Neural crest cell (in vitro differentiated cells): ENCODE data around the gene DCUN1D4. TPM values are rescaled to one million over a fixed set of nuclear protein-coding genes. Genes with fewer than 3 reads are reported as not detected.

Experiments used
- DNase-seq: peaks from one replicate; pipeline ENCODE4 v3.0.0; 2021; ENCODE audit warnings: low read depth, mixed read lengths, low spot score
- H3K27ac Mint-ChIP-seq: one replicate; pipeline ENCODE4 v1.8.0; 2021; ENCODE audit warnings: mild to moderate bottlenecking, mixed read lengths; ENCODE audit not compliant: unreplicated experiment
- H3K27me3 Mint-ChIP-seq: 2 replicates; pipeline ENCODE4 v1.8.0; 2021; ENCODE audit warnings: low read depth, mild to moderate bottlenecking, mixed read lengths
- H3K36me3 Mint-ChIP-seq: 2 replicates; pipeline ENCODE4 v1.8.0; 2021; ENCODE audit warnings: low read depth, mild to moderate bottlenecking, mixed read lengths
- H3K4me1 Mint-ChIP-seq: 2 replicates; pipeline ENCODE4 v1.8.0; 2021; ENCODE audit warnings: mixed read lengths
- H3K4me3 Mint-ChIP-seq: one replicate; pipeline ENCODE4 v1.8.0; 2021; ENCODE audit warnings: mild to moderate bottlenecking, mixed read lengths
- H3K9me3 Mint-ChIP-seq: 2 replicates; pipeline ENCODE4 v1.8.0; 2021; ENCODE audit warnings: mixed read lengths
- total RNA-seq: library from RNA; stranded (reverse); gene quantifications from 2 replicates; pipeline ENCODE4 v1.2.1, GENCODE V29; 2021
- TF ChIP-seq, protein P1 (sequence below): fragments of 200-600 bp; sonication (generic); conservative IDR thresholded peaks from 2 replicates; pipeline ENCODE4 v1.5.0; 2021; ENCODE audit warnings: antibody characterized with exemption, mild to moderate bottlenecking

DCUN1D4 gene
- total RNA-seq, 1 donor from 2014 or later, result 69.0 TPM

DNA sequence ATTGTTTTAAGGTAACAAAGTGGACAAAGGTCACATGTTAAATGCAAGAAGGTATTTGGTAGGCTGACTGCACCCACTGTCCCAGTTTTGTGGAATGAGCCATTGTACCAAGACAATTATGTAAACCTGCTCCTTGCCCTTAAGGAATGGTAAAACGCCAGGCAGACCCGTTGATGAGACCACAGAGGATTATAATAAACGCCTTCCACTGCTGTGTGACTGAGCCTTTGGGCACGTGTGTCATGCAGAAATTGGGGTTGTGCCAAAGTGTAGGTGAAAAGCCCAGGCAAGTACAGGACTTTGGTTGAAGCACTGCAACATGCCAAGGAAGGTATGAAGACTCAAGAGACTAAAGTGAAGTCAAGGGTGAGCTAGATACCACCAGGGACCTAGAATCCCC is 117.5 kb downstream of the DCUN1D4 start:
- no peaks in the 10 kb centered on the region for H3K4me1 Mint-ChIP-seq
- H3K36me3 Mint-ChIP-seq, result no peaks in the 10 kb centered on the region

DNA sequence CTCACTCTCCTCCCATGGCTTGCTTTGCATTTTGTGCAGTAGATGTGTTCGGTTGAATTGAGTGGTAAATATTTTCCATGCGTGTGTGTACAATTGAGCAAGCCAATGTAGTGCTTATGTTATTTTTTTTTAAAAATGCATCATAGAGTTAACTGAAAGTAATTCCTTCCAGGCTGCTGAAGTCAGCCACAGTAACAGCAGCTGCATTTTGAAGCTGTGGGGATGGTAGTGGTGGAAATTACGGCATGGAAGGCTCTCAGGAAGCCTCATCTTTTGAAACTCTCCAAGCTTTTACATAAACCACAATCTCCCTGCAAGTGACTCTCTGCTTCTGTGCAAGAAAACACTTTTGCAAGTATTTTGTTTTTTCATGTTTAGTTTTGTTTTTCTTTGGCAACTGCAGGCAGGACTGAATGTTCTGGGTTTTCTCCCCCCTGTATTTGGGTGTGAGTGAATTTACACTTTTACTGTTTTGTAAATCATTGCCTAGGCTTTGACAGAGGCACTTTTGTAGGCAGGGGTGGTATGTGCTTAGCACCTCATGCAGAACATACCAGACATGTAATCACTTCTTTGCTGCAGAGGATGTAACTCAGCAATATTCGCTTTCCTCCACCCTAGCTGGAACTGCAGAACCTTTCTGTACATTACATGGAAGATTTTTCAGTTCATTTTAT is 121.0 kb downstream of the DCUN1D4 start:
- Mint-ChIP-seq H3K27ac (no peak overlapping the region), H3K27me3 (peaks cover 5% of the 10 kb centered on the region), H3K9me3 (peaks cover 5% of the 10 kb centered on the region), H3K36me3 (no peaks in the 10 kb centered on the region), H3K4me3 (no peak overlapping the region), H3K4me1 (no peaks in the 10 kb centered on the region)
- TF ChIP-seq, protein P1, sequence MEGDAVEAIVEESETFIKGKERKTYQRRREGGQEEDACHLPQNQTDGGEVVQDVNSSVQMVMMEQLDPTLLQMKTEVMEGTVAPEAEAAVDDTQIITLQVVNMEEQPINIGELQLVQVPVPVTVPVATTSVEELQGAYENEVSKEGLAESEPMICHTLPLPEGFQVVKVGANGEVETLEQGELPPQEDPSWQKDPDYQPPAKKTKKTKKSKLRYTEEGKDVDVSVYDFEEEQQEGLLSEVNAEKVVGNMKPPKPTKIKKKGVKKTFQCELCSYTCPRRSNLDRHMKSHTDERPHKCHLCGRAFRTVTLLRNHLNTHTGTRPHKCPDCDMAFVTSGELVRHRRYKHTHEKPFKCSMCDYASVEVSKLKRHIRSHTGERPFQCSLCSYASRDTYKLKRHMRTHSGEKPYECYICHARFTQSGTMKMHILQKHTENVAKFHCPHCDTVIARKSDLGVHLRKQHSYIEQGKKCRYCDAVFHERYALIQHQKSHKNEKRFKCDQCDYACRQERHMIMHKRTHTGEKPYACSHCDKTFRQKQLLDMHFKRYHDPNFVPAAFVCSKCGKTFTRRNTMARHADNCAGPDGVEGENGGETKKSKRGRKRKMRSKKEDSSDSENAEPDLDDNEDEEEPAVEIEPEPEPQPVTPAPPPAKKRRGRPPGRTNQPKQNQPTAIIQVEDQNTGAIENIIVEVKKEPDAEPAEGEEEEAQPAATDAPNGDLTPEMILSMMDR, result no peak
- DNase-seq, result no peak

More for the DNA sequence above, 117.5 kb downstream of the DCUN1D4 start:
- Mint-ChIP-seq H3K27me3 (peaks cover 5% of the 10 kb centered on the region), H3K27ac (no peak overlapping the region), H3K9me3 (no peaks in the 10 kb centered on the region), H3K4me3 (no peak overlapping the region)
- no peak for DNase-seq
- TF ChIP-seq, protein P1, result no peak

DNA sequence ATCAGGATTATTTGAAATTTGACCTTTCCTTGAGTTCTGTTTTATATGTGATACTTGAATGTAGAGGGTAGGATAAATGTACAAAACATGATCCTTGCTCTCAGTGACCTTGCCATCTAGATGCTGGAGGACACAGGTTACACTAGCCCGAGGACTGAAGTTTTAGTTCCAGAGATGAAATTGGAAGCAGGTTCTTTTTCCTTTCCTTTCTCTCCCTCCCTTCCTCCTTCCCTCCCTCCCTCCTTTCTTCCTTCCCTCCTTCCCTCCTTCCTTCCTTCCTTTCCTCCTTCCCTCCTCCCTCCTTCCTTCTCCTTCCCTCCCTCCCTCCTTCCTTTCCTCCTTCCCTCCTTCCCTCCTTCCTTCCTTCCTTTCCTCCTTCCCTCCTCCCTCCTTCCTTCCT is 122.9 kb downstream of the DCUN1D4 start:
- Mint-ChIP-seq H3K36me3 (no peaks in the 10 kb centered on the region), H3K27ac (no peak overlapping the region), H3K9me3 (peaks cover 9% of the 10 kb centered on the region), H3K4me3 (no peak overlapping the region), H3K27me3 (peaks cover 12% of the 10 kb centered on the region), H3K4me1 (no peaks in the 10 kb centered on the region)
- TF ChIP-seq, protein P1, result no peak
- DNase-seq, result no peak

Other genes with a start within 250 kb of the DCUN1D4 start
- gene LRRC66, start 177.2 kb downstream of the DCUN1D4 start, total RNA-seq, result 0.33 and 0.34 TPM in 2 replicates
- 29.9 and 32.9 TPM in 2 replicates for gene SGCB, start 195.1 kb downstream of the DCUN1D4 start, total RNA-seq
- gene SPATA18, start 208.2 kb downstream of the DCUN1D4 start, total RNA-seq, result 3.0 and 5.4 TPM in 2 replicates